Left renal pelvis (tissue), 4 donors: ENCODE data around the gene USP31. TPM values are rescaled to one million over a fixed set of nuclear protein-coding genes. Genes with fewer than 3 reads are reported as not detected.
"Not testable (repeated sequence)": the region's sequence is repeated elsewhere in the genome, so short reads cannot be mapped to it uniquely, and the experiment has no call there.

Experiments
- DNase-seq, 4 donors: peaks; one replicate each; pipeline ENCODE4 v3.0.0-alpha.2; 2013; ENCODE audit warnings: low read depth in 4 of 4, low spot score in 3 of 4
- polyA plus RNA-seq, 4 donors: library from polyadenylated mRNA; unstranded; fragments of 120-200 nt; gene quantifications; one replicate each; pipeline ENCODE4 v1.2.1, GENCODE V29; 2013; ENCODE audit not compliant: insufficient read length in 4 of 4

USP31 gene
- polyA plus RNA-seq, 4 donors: 5.4 to 7.5 (median 6.8) TPM

DNA sequence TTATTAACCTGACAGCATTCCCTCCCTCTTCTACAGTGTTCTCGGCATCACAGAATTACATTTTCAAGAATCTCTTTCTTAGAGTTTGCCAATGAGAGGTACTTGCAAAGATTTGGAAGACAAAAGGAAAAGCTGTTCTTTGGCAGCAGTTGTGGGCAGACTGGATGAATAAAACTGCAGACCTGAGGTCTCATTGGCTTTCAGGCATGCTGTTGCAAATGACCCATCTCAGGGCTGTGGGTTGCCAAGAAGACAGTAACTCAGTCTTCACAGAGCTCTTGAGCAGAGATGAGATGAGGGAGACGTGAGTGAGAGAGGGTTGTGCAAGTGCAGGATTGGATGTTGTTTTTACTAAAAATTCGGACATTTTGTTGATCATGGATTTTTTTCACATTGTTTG is 11.3 kb upstream of the USP31 start:
- no peak for DNase-seq

DNA sequence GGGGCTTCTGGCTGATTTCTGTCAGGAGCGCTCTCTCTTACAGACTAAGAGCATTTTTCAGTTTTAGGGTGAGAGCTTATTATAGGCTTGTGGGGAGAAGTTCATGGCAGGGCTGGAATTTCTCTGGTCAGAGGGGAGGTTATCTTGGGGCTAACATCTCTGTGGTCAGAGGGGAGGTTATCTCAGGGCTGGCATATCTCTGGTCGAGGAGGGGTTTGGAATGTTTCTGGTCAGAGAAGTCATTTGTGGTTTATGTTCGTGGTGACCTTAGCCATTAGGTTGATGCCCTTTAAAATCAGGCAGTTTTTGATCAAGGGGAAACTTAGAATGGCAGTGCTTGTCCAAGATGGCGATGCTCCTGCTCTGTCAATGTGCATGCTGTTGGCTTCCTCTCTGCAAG is 10.8 kb upstream of the USP31 start:
- no peak for DNase-seq

- no peak for DNase-seq
Measured at GRCh38 chr16:23158114-23158513, 8.9 kb upstream of the USP31 start.

DNA sequence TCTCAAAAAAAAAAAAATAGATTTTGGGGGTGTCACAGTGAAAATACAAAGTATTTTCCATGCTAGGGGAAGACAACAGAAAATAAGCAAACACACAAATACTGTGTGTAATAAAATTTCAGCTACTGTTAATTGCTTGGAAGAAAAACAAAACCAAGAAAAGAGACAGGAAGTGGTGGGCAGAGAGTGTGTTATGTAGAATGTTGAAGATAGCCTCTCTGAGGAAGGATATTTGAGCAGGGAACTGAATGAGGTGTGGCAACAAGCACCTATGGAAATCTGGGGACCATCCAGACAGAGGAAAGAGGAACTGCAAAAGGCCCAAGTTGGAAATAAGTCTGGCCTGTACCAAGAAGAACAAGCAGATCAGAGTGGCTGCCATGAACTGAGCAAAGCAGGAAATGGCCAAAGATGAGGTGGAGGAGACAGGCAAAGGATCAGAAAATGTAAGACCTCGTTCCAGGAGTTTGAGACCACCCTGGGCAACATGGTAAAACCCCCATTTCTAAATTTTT is 7.8 kb upstream of the USP31 start:
- no peak for DNase-seq

GRCh38 chr16:23156110-23156509 is 6.9 kb upstream of the USP31 start:
- no peak for DNase-seq

- no peak for DNase-seq
Measured at GRCh38 chr16:23155445-23156049, 6.3 kb upstream of the USP31 start.

DNA sequence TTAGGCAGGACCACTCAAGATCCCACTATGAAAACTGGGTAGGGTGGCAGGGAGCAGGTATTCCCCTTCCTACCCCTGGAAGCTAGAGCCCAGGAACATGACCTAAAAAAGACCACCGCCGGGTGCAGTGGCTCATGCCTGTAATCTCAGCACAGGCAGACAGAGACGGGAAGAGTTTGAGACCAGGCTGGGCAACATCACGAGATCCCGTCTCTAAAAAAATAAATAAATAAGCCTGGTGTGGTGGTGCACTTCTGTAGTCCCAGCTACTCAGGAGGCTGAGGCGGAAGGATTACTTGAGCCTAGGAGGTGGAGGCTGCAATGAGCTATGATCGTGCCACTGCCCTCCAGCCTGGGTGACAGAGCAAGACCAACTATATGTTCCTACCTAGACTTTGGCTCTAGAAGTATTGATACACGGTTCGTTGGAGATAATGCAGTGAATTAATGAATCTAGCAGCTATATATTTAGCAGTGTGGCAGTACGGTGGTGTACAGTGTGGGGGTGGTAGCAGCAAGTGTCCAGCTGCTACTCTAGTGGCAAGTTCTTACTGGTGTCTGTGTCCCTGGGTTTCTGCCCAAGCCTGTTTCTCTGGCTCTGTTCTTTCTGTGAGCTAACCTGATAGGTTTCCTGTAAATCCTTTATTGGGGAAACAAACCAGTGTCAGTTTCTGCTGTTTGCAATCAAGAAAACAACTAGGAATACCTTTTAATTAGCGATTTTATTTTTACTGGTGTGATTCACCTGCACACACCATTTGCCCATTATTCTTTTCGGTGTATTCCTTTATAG is 3.3 kb upstream of the USP31 start:
- no peak for DNase-seq

DNA sequence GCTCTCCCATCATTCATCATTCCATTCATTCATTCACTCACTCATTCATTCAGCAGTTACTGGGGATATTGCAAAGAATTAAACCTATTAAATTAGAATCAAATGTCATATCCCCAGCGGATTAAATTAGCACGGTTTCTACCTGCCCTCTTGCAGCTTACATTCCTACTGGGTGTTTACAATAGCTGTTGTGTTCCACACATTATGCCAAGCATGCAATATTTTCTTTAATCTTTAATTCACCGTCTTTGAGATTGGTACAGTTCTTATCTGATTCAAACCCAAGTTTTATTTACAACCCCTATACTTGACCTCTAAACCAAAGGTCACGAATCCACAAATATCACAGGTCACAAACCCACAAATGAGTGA is 727 bp upstream of the USP31 start:
- no peak for DNase-seq

- DNase-seq: no peak
Measured at GRCh38 chr16:23148513-23149266, 562 bp downstream of the USP31 start.

- no peak for DNase-seq
Measured at GRCh38 chr16:23148166-23148512, 1.1 kb downstream of the USP31 start.

DNA sequence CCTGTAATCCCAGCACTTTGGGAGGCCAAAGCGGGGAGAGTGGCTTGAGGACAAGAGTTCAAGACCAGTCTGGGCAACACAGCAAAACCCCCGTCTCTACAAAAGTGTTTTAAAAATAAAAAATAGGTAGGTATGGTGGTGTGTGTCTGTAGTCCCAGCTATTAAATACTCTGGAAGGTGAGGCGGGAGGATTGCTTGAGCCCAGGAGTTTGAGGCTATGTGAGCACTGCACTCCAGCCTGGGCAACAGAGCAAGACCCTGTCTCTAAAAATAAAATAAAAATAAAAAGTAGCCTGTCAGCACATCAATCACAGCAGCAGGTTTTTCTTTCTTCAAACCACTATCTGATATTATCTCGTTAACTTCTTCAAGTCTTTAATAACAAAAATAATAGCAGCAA is 1.6 kb downstream of the USP31 start:
- no peak for DNase-seq

DNA sequence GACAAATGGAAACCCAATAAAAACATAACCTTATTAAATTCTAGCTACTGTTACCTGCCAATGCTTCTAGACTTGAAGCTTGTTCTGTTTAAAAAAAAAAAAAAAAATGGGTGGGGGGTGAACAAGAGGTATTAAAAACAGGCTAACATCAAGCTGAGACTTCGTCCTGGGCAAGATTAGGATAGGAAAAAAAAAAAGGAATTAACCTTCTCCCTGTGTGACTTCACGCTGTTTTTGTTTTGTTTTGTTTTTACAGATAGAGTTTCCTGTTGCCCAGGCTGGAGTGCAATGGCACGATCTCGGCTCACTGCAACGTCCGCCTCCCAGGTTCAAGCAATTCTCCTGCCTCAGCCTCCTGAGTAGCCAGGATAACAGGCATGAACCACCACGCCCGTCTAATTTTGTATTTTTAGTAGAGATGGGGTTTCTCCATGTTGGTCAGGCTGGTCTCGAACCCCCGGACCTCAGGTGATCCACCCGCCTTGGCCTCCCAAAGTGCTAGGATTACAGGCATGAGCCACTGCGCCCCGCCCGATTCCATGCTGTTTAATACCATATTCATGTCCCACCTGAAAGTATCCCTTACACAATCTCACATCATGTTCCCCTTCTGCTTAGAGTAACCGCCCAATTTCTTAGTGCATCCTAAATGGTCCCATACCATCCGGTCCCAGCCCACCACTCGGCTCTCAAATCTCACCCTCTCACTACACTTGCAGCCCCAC is 2.2 kb downstream of the USP31 start:
- no peak for DNase-seq

DNA sequence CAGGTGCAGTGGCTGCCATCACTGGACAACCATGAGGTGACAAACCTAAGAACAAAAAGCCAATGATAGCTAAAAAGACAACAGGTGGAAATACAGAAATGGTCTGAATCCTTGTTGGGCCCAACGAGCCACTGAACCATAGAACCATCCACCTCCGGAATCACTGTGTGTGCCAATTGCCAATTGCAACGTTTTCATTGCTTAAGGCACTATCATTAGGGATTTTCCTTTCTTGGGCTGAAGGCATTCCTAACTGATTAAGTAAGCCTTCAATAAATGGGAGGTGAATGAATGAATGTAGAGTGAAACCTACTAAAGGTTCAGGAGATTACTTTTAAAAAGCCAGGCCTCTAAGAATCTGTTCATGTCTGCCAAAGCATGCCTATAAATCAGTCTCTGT is 3.6 kb downstream of the USP31 start:
- no peak for DNase-seq

- DNase-seq: no peak
Measured at GRCh38 chr16:23145186-23145585, 4.1 kb downstream of the USP31 start.

DNA sequence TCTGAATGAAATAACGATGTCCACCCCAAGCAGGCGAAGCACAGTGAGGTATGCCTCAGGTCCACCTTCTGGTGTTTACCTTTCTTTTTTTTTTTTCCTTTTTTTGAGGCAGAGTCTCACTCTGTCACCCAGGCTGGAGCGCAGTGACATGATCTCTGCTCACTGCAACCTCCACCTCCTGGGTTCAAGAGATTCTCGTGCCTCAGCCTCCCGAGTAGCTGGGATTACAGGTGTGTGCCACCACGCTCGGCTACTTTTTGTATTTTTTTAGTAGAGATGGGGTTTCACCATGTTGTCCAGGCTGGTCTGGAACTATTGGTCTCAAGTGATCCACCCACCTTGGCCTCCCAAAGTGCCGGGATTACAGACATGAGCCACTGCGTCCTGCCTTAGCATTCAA is 4.9 kb downstream of the USP31 start:
- not testable (repeated sequence) for DNase-seq

- no peak for DNase-seq
Measured at GRCh38 chr16:23143391-23143790, 5.9 kb downstream of the USP31 start.

GRCh38 chr16:23141959-23142740 is 7.1 kb downstream of the USP31 start:
- DNase-seq: no peak

DNA sequence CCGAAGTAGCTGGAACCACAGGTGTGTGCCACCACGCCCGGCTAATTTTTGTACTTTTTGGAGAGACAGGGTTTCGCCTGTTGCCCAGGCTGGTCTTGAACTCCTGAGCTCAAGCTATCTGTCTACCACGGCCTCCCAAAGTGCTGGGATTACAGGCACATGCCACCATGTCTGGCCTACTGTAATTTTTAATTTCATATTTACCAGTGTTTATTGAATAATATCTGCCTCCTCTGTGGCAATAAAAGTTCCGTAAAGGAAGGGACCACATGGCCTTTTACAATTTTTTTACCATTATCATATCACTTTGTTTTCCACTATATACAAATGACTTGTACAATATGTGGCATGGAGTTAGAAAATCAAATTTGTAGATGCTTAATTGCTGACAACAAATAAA is 7.8 kb downstream of the USP31 start:
- DNase-seq: no peak

- no peak for DNase-seq
Measured at GRCh38 chr16:23141033-23141432, 8.2 kb downstream of the USP31 start.

DNA sequence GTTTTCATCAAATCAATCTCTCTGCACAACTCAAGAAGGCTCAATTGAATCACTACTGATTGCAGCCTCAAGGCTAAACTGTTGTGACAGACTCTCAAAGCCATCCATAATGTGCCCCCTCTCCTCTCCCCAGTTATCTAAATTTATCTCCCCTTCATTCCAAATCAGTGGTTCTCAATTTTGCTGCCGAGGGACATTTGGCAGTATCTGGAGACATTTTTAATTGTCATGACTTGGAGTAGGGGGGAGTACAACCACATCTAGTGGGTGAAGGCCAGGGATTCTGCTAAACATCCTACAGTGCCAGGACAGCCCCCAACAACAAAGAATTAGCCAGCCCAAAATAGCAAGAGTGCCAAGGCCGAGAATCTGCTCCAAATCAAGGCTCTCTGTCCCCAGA is 9.1 kb downstream of the USP31 start:
- DNase-seq: no peak
